Suprapubic skin (tissue), 4 donors: Measurements from ENCODE around the gene ATG5. TPM values are rescaled to one million over a fixed set of nuclear protein-coding genes. Genes with fewer than 3 reads are reported as not detected.

ENCODE experiments used
- DNase-seq, 2 donors: peaks; one replicate each; pipeline ENCODE4 v3.0.0-alpha.2; 2019; ENCODE audit warnings: low spot score in 2 of 2
- H3K27ac ChIP-seq: fragments of 200-600 bp; sonication (generic); one replicate; pipeline ENCODE4 v1.5.1; 2019
- H3K27me3 ChIP-seq: fragments of 200-600 bp; sonication (generic); one replicate; pipeline ENCODE4 v1.5.1; 2019
- H3K36me3 ChIP-seq: fragments of 200-600 bp; sonication (generic); one replicate; pipeline ENCODE4 v1.5.1; 2019
- H3K4me1 ChIP-seq: fragments of 200-600 bp; sonication (generic); one replicate; pipeline ENCODE4 v1.5.1; 2019
- H3K4me3 ChIP-seq: fragments of 200-600 bp; sonication (generic); one replicate; pipeline ENCODE4 v1.5.1; 2019; ENCODE audit warnings: mild to moderate bottlenecking
- H3K9me3 ChIP-seq: fragments of 200-600 bp; sonication (generic); one replicate; pipeline ENCODE4 v1.5.1; 2019
- EP300 ChIP-seq: sonication (generic); formaldehyde crosslinking; IDR thresholded peaks from one replicate; pipeline ENCODE4 v1.6.1; 2017; ENCODE audit warnings: antibody characterized with exemption
- POLR2A ChIP-seq, 2 donors: fragments of 450-650 bp; IDR thresholded peaks; one replicate each; pipeline ENCODE4 v1.6.1; 2017; ENCODE audit warnings: antibody characterized with exemption in 2 of 2, mild to moderate bottlenecking in 2 of 2, moderate library complexity in 2 of 2
- POLR2AphosphoS5 ChIP-seq, 3 donors: sonication (generic); formaldehyde crosslinking; IDR thresholded peaks; one replicate each; pipeline ENCODE4 v1.6.1; 2017; ENCODE audit warnings: antibody characterized with exemption in 3 of 3
- WGBS: methylation state at CpG from one replicate; pipeline ENCODE4 v1.1.5; 2018; 5-methylcytosine and 5-hydroxymethylcytosine counted together
- total RNA-seq, 4 donors: library from RNA; depleted of rRNA; stranded (reverse); fragments of >200 nt; gene quantifications; one replicate each; pipeline ENCODE4 v1.1.0, GENCODE V29; 2016
- TF ChIP-seq, protein P1 (sequence below), 2 donors: fragments of 200-600 bp in 1 of 2; fragments of 450-650 bp in 1 of 2; sonication (generic) in 1 of 2; IDR thresholded peaks; one replicate each; pipeline ENCODE4 v1.5.1; 2016 to 2019; ENCODE audit warnings: antibody characterized with exemption in 2 of 2, mild to moderate bottlenecking in 1 of 2, moderate library complexity in 1 of 2

ATG5 gene
- total RNA-seq, 4 donors from 2014 or later, result 18.1 to 25.7 (median 23.1) TPM

DNA sequence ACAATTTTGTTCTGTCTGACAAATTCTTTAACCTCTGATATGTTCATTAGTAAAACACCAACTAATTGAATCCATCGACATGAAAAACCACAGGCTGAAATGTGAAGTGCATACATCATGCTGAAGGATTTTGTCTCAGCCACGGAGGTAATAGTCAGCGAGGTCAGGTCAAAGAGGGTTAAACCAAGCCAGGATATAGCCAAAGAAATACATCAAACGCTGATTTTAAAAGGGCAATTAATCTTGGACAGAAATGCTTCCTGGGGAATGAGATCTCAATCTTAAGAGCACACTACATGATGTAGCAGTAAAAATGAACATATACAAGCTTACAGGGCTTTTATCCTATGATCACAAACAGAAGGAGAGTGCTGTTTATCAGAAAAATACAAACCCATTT lies 132.7 kb downstream of the ATG5 start:
- H3K4me3 ChIP-seq, result no peak overlapping the region
- H3K27me3 ChIP-seq, result no peaks in the 10 kb centered on the region
- WGBS, result 45% methylated on average over 4 of the region's 4 CpGs
- H3K36me3 ChIP-seq, result no peaks in the 10 kb centered on the region
- DNase-seq, result no peak
- TF ChIP-seq EP300 (no peak), POLR2A (IDR thresholded peaks at IDR 0.05) (no peak), POLR2AphosphoS5 (IDR thresholded peaks at IDR 0.05) (no peak)
- TF ChIP-seq, protein P1, sequence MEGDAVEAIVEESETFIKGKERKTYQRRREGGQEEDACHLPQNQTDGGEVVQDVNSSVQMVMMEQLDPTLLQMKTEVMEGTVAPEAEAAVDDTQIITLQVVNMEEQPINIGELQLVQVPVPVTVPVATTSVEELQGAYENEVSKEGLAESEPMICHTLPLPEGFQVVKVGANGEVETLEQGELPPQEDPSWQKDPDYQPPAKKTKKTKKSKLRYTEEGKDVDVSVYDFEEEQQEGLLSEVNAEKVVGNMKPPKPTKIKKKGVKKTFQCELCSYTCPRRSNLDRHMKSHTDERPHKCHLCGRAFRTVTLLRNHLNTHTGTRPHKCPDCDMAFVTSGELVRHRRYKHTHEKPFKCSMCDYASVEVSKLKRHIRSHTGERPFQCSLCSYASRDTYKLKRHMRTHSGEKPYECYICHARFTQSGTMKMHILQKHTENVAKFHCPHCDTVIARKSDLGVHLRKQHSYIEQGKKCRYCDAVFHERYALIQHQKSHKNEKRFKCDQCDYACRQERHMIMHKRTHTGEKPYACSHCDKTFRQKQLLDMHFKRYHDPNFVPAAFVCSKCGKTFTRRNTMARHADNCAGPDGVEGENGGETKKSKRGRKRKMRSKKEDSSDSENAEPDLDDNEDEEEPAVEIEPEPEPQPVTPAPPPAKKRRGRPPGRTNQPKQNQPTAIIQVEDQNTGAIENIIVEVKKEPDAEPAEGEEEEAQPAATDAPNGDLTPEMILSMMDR (IDR thresholded peaks at IDR 0.05), result no peak
- H3K4me1 ChIP-seq, result no peaks in the 10 kb centered on the region
- no peak overlapping the region for H3K27ac ChIP-seq
- H3K9me3 ChIP-seq, result no peaks in the 10 kb centered on the region

DNA sequence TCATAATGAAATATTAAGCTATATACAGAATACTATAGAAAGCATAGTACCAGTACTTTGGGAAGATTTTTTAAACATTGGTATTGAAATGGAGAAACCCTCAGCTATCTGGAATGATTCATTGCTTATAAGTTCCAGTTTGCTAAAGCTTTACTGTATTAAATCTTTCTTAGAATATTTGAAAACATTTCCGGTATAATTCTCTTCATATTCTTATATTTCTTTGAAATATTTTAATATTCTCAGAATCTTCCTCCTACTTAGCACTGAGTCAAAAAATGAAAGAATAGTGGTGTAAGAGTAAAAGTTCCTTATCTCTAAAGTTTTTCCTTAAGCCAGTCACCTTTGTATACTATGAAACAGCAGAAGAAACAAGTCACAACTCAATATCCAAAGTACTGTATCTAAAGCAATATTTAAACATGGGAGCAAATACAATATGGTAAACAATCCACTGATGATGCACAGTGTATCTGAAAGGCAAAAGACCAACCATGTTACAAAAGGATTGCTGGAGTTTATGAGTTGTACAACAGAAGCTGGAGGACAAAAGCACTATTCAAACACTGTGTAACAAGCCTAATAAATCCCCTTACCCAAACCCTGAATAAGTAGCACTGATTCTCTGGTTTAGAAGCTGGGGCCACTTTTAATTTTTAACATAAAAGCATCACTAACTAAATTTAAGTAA lies 137.3 kb downstream of the ATG5 start:
- 86% methylated on average over 1 of the region's 1 CpG for WGBS
- no peaks in the 10 kb centered on the region for H3K27me3 ChIP-seq
- H3K4me1 ChIP-seq, result no peaks in the 10 kb centered on the region
- H3K4me3 ChIP-seq, result no peak overlapping the region
- H3K36me3 ChIP-seq, result peaks cover 7% of the 10 kb centered on the region
- no peak overlapping the region for H3K27ac ChIP-seq
- H3K9me3 ChIP-seq, result no peaks in the 10 kb centered on the region
- TF ChIP-seq POLR2AphosphoS5 (IDR thresholded peaks at IDR 0.05) (no peak), EP300 (no peak), POLR2A (IDR thresholded peaks at IDR 0.05) (no peak)
- TF ChIP-seq, protein P1 (IDR thresholded peaks at IDR 0.05), result no peak
- DNase-seq, result no peak

DNA sequence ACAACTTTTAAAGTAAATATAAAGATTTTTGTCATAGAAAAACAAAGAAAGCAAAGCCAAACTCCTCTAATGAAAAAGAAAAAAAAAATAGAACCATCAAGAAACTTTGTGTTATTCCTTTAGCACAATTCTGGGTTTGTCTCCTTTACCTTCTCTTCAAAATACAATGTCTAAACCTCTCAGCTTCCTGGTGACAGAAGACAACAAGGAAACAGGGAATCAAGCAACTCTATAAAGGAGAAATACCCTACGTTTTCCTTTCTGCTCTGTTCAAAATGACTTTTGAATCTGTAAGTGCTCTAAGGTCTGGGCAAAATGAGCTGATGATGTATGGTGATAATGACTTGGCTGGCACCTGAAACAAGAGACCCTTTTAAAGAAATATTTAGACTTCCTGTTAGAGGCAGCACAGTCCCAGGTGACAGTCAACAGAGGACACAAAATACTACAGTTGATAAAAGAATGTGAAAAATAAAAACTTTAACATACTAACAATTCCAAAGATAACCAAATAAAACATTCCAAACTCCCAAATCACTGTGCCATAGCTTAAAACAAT lies 138.1 kb downstream of the ATG5 start:
- Histone ChIP-seq H3K4me1 (no peaks in the 10 kb centered on the region), H3K27me3 (no peaks in the 10 kb centered on the region), H3K4me3 (no peak overlapping the region), H3K27ac (no peak overlapping the region), H3K9me3 (no peaks in the 10 kb centered on the region), H3K36me3 (peaks cover 7% of the 10 kb centered on the region)
- TF ChIP-seq, protein P1 (IDR thresholded peaks at IDR 0.05), result no peak
- TF ChIP-seq POLR2AphosphoS5 (IDR thresholded peaks at IDR 0.05), result no peak
- no peak for TF ChIP-seq EP300
- TF ChIP-seq POLR2A (IDR thresholded peaks at IDR 0.05), result no peak
- 74% methylated on average over 1 of the region's 1 CpG for WGBS
- DNase-seq, result no peak

DNA sequence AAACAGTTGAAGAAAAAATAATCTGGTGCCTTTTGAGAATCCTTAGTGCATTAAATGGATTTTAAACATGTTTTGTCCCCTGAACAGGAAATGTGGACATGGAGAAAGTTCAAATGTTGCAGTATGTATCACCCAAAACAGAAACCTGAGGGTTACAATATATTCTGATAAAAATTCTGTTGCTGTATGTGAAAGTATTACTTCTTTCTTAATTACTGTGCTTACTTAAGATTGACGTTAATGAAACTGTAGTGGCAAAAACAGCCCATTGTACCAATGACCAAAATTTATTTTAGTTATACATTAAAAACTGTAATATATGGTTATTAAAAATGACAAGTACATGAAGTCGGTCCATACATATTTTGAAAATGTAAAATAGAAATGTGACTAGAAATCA lies 138.8 kb downstream of the ATG5 start:
- no peak for DNase-seq
- H3K4me3 ChIP-seq, result no peak overlapping the region
- H3K27me3 ChIP-seq, result no peaks in the 10 kb centered on the region
- no peaks in the 10 kb centered on the region for H3K9me3 ChIP-seq
- TF ChIP-seq POLR2AphosphoS5 (IDR thresholded peaks at IDR 0.05) (no peak), POLR2A (IDR thresholded peaks at IDR 0.05) (no peak), EP300 (no peak)
- TF ChIP-seq, protein P1 (IDR thresholded peaks at IDR 0.05), result no peak
- H3K4me1 ChIP-seq, result no peaks in the 10 kb centered on the region
- 91% methylated on average over 2 of the region's 2 CpGs for WGBS
- peaks cover 7% of the 10 kb centered on the region for H3K36me3 ChIP-seq
- H3K27ac ChIP-seq, result no peak overlapping the region

DNA sequence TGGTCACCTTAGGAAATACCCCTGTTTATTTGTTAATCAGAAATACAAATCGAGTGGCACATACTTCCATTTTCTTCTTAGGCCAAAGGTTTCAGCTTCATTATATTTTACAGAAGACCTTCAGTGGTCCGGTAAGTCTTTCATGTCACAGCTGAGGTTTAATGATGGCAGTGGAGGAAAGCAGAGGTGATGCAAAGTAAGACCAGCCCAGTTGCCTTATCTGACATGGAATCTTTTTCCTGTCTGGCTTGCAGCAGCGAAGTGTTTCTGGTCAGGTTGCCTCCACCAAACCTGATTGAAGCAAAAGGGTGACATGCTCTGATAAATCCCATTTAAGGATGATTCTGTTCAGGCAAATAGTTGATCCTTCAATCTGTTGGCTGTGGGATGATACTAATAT lies 139.4 kb downstream of the ATG5 start:
- WGBS, result 83% methylated on average over 3 of the region's 3 CpGs
- DNase-seq, result no peak
- no peak overlapping the region for H3K27ac ChIP-seq
- TF ChIP-seq, protein P1 (IDR thresholded peaks at IDR 0.05), result no peak
- TF ChIP-seq EP300 (no peak), POLR2AphosphoS5 (IDR thresholded peaks at IDR 0.05) (no peak), POLR2A (IDR thresholded peaks at IDR 0.05) (no peak)
- H3K36me3 ChIP-seq, result peaks cover 7% of the 10 kb centered on the region
- no peaks in the 10 kb centered on the region for H3K4me1 ChIP-seq
- H3K27me3 ChIP-seq, result no peaks in the 10 kb centered on the region
- no peaks in the 10 kb centered on the region for H3K9me3 ChIP-seq
- H3K4me3 ChIP-seq, result no peak overlapping the region
